Ovary (tissue), 9 donors: Measurements from ENCODE around the gene PDK2. TPM values are rescaled to one million over a fixed set of nuclear protein-coding genes. Genes with fewer than 3 reads are reported as not detected.
A peak's percentile ranks its signal among the peaks of the same experiment; 100 is the strongest.

Experiments used
- DNase-seq, 5 donors: peaks; one replicate each; pipeline ENCODE4 v3.0.0-alpha.2; 2019 to 2020
- H3K27ac ChIP-seq, 2 donors: fragments of 200-600 bp; one replicate each; pipeline versions ENCODE4 v1.5.1 to v1.8.0; 2019 to 2022
- H3K27me3 ChIP-seq: fragments of 200-600 bp; one replicate; pipeline ENCODE4 v1.8.0; 2022
- H3K36me3 ChIP-seq: fragments of 200-600 bp; sonication (generic); one replicate; pipeline ENCODE4 v1.5.1; 2019
- H3K4me1 ChIP-seq: one replicate; pipeline ENCODE4 v1.8.1; 2013; ENCODE audit warnings: mild to moderate bottlenecking, moderate library complexity; ENCODE audit not compliant: insufficient read depth
- H3K4me3 ChIP-seq: fragments of 200-600 bp; sonication (generic); one replicate; pipeline ENCODE4 v1.5.1; 2017
- H3K9me3 ChIP-seq, 2 donors: fragments of 200-600 bp in 1 of 2; sonication (generic) in 1 of 2; one replicate each; pipeline versions ENCODE4 v1.5.1 to v1.8.1; 2013 to 2019; ENCODE audit warnings: mild to moderate bottlenecking in 1 of 2, moderate library complexity in 1 of 2
- EP300 ChIP-seq: sonication (generic); formaldehyde crosslinking; IDR thresholded peaks from one replicate; pipeline ENCODE4 v1.6.1; 2017; ENCODE audit warnings: antibody characterized with exemption
- POLR2A ChIP-seq: fragments of 450-650 bp; IDR thresholded peaks from one replicate; pipeline ENCODE4 v1.6.1; 2017; ENCODE audit warnings: antibody characterized with exemption, mild to moderate bottlenecking, moderate library complexity
- WGBS, 3 donors: extraction: QIAGEN DNeasy Blood & Tissue Kit in 1 of 3; methylation state at CpG; one replicate each; pipeline versions ENCODE4 v1.1.5 to v1.1.7; 2013 to 2017; 5-methylcytosine and 5-hydroxymethylcytosine counted together
- intact Hi-C, 4 donors: fragments of 100-400 bp; cut with DNase I; formaldehyde crosslinking; loops; one replicate each; pipeline versions ENCODE4 v1.11.0 to v1.15.1; 2022 to 2023
- polyA plus RNA-seq, 2 donors: library from polyadenylated mRNA; stranded (reverse); fragments of 200-250 nt in 1 of 2; fragments of 350-450 nt in 1 of 2; fragmentation: Illumina TruSeq in 1 of 2; extraction: RNeasy Lipid Tissue Mini Kit (QIAGEN cat#74804) in 1 of 2; gene quantifications; one replicate each; pipeline ENCODE4 v1.2.3, GENCODE V29; 2013 to 2014
- total RNA-seq, 7 donors: library from RNA; depleted of rRNA in 2 of 7; stranded (reverse); fragments of >200 nt in 2 of 7; fragmentation: NEBNext Ultra II Directional in 3 of 7; extraction: Animal tissue kit (Norgen Biotek cat#: 25700) in 3 of 7; gene quantifications; one replicate each; pipeline versions ENCODE4 v1.1.0 to v1.2.4, GENCODE V29; 2016 to 2023
- TF ChIP-seq, protein P1 (sequence below), 3 donors: fragments of 450-650 bp in 2 of 3; fragments of 200-600 bp in 1 of 3; IDR thresholded peaks; one replicate each; pipeline versions ENCODE4 v1.5.1 to v1.8.0; 2016 to 2022; ENCODE audit warnings: antibody characterized with exemption in 3 of 3, mild to moderate bottlenecking in 1 of 3
- donor health status: DM: no; HTN: no; CAD: no; lungs with moderate emphysema.
- donor health status: DM: no; HTN: no; CAD: no.
- donor health status: Bipolar disorder and iron deficiency.
- donor health status: DM: yes; HTN: yes; CAD: no.
- donor health status: DM: no; HTN: no; CAD: no.
- donor health status: DM: yes; HTN: yes; CAD: no.

The PDK2 gene
- total and polyA plus RNA-seq, 9 donors, result 36.5 to 83.2 (median 54.7) TPM

- H3K27ac ChIP-seq, result no peak overlapping the region
- TF ChIP-seq, protein P1, sequence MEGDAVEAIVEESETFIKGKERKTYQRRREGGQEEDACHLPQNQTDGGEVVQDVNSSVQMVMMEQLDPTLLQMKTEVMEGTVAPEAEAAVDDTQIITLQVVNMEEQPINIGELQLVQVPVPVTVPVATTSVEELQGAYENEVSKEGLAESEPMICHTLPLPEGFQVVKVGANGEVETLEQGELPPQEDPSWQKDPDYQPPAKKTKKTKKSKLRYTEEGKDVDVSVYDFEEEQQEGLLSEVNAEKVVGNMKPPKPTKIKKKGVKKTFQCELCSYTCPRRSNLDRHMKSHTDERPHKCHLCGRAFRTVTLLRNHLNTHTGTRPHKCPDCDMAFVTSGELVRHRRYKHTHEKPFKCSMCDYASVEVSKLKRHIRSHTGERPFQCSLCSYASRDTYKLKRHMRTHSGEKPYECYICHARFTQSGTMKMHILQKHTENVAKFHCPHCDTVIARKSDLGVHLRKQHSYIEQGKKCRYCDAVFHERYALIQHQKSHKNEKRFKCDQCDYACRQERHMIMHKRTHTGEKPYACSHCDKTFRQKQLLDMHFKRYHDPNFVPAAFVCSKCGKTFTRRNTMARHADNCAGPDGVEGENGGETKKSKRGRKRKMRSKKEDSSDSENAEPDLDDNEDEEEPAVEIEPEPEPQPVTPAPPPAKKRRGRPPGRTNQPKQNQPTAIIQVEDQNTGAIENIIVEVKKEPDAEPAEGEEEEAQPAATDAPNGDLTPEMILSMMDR (IDR thresholded peaks at IDR 0.05), result no peak
- TF ChIP-seq POLR2A (no peak), EP300 (no peak)
- H3K4me3 ChIP-seq, result no peak overlapping the region
- no peaks in the 10 kb centered on the region for H3K9me3 ChIP-seq
- H3K4me1 ChIP-seq, result peaks cover 6% of the 10 kb centered on the region
- no peak for DNase-seq
- H3K36me3 ChIP-seq, result no peaks in the 10 kb centered on the region
- WGBS, 3 donors, result 84 to 89% (median 86%) methylated on average over 6 of the region's 6 CpGs
- intact Hi-C loops, result no loop called here
- no peaks in the 10 kb centered on the region for H3K27me3 ChIP-seq
Observed at GRCh38 chr17:50132104-50132794, 37.1 kb downstream of the PDK2 start.

DNA sequence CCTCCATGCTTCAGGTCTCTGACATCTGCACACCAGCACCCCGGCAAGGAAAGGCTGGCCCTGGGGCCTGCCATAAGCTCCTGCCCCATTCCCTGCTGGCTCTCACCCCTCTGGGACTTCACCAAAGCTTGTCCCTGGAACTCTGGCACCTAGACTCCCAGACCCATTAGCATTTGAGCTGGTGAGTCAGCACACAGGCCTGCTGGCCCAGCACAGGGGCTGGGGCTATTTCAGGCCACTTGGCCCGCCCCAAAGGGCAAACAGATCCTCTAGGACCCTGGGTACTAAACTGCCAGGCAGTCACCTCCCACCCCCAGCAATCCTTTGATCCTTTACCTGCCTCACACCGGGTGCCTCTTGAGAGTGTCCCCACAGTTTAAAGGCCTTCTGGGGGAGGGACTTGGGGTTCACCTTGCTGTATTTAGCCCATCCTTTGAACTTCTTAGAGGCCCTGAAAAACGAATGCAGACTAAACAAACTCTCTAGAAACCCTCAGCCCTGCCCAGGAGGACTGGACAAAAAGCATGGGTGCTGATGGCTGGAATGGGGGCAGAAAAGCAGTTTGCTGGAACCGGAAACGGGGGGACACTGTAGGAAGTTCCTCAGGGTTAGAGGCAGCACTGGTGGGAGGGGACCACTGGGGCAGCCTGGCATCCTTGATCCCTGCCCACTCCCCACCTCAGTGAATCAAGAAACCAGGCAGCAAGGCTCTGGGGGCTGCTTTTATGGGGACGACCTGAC is 38.0 kb downstream of the PDK2 start:
- Histone ChIP-seq H3K27ac (peak overlapping the region in 1 of 2 donors; percentile 13), H3K9me3 (no peaks in the 10 kb centered on the region), H3K36me3 (no peaks in the 10 kb centered on the region), H3K4me1 (peaks cover 6% of the 10 kb centered on the region), H3K27me3 (no peaks in the 10 kb centered on the region), H3K4me3 (no peak overlapping the region)
- peak in 2 of 5 donors; percentile 42 to 50 for DNase-seq
- intact Hi-C loops, result no loop called here
- no peak for TF ChIP-seq POLR2A
- no peak for TF ChIP-seq EP300
- TF ChIP-seq, protein P1 (IDR thresholded peaks at IDR 0.05), result no peak
- 32 to 37% (median 35%) methylated on average over 7 of the region's 7 CpGs for WGBS, 3 donors

DNA sequence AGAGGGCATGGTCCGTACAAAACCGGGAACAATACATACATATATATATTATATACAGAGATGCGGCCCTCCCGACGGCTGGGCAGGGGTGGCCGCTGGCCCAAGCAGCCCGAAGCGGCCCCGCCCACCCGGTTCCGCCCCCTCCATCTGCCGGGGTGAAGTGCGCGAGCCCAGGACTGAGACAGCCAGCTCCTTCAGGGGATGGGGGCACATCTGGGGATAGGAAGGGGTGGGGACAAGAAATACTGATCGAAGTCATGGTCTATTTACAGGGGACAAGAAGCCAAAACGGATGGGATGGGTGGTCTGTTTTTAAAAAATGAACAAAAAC is 38.6 kb downstream of the PDK2 start:
- intact Hi-C loops, result no loop called here
- Histone ChIP-seq H3K4me1 (peaks cover 6% of the 10 kb centered on the region), H3K27ac (no peak overlapping the region), H3K36me3 (no peaks in the 10 kb centered on the region), H3K27me3 (no peaks in the 10 kb centered on the region), H3K9me3 (no peaks in the 10 kb centered on the region), H3K4me3 (no peak overlapping the region)
- 8 to 14% (median 11%) methylated on average over 16 of the region's 16 CpGs for WGBS, 3 donors
- TF ChIP-seq POLR2A (no peak), EP300 (no peak)
- TF ChIP-seq, protein P1 (IDR thresholded peaks at IDR 0.05), result no peak
- peak in 3 of 5 donors; percentile 47 to 71 (median 70) for DNase-seq

GRCh38 chr17:50134206-50135110 is 39.3 kb downstream of the PDK2 start:
- no peak overlapping the region for H3K27ac ChIP-seq
- intact Hi-C loops, result no loop called here
- no peaks in the 10 kb centered on the region for H3K27me3 ChIP-seq

More at GRCh38 chr17:50134206-50135110, 39.3 kb downstream of the PDK2 start:
- H3K4me1 ChIP-seq, result peaks cover 6% of the 10 kb centered on the region
- H3K4me3 ChIP-seq, result no peak overlapping the region
- TF ChIP-seq EP300 (no peak), POLR2A (no peak)
- TF ChIP-seq, protein P1 (IDR thresholded peaks at IDR 0.05), result no peak
- no peaks in the 10 kb centered on the region for H3K36me3 ChIP-seq
- DNase-seq, result peak in 2 of 5 donors; percentile 29 to 52
- H3K9me3 ChIP-seq, result no peaks in the 10 kb centered on the region
- WGBS, 3 donors, result 43 to 52% (median 44%) methylated on average over 16 of the region's 16 CpGs
